Body of pancreas (tissue), 4 donors: ENCODE results near the gene FADS3. TPM values are rescaled to one million over a fixed set of nuclear protein-coding genes. Genes with fewer than 3 reads are reported as not detected.

Experiments
- ATAC-seq: fragments of 150-250 bp; one replicate; pipeline ENCODE4 v1.9.1; 2016
- DNase-seq, 4 donors: peaks; one replicate each; pipeline ENCODE4 v3.0.0-alpha.2; 2019
- H3K27ac ChIP-seq, 4 donors: fragments of 200-600 bp; sonication (generic); 1 replicate in 3 of 4; 2 replicates in 1 of 4; pipeline versions ENCODE4 v1.5.1 to v1.6.1; 2016 to 2019; ENCODE audit warnings: mild to moderate bottlenecking in 1 of 4, mixed read lengths in 1 of 4, moderate library complexity in 1 of 4
- H3K27me3 ChIP-seq, 2 donors: fragments of 200-600 bp; sonication (generic); one replicate each; pipeline ENCODE4 v1.6.0; 2016; ENCODE audit warnings: mild to moderate bottlenecking in 1 of 2
- H3K36me3 ChIP-seq, 2 donors: fragments of 200-600 bp; sonication (generic); replicated peaks in 1 of 2; 2 replicates each; pipeline ENCODE4 v1.5.1; 2016; ENCODE audit warnings: low read depth in 2 of 2; ENCODE audit not compliant: insufficient read depth in 1 of 2
- H3K4me1 ChIP-seq: fragments of 200-600 bp; sonication (generic); one replicate; pipeline ENCODE4 v1.6.0; 2016
- H3K4me3 ChIP-seq, 2 donors: fragments of 200-600 bp; sonication (generic); 1 replicate in 1 of 2; 2 replicates in 1 of 2; pipeline ENCODE4 v1.5.1; 2016 to 2019
- H3K9me3 ChIP-seq, 3 donors: fragments of 200-600 bp; sonication (generic); 1 replicate in 2 of 3; 2 replicates in 1 of 3; pipeline ENCODE4 v1.5.1; 2016
- POLR2A ChIP-seq, 3 donors: fragments of 450-650 bp; IDR thresholded peaks; one replicate each; pipeline ENCODE4 v1.6.1; 2016; ENCODE audit warnings: antibody characterized with exemption in 3 of 3, mild to moderate bottlenecking in 2 of 3
- WGBS, 2 donors: methylation state at CpG; one replicate each; pipeline ENCODE4 v1.1.5; 2017; 5-methylcytosine and 5-hydroxymethylcytosine counted together
- intact Hi-C: fragments of 100-400 bp; cut with DNase I; formaldehyde crosslinking; loops from one replicate; pipeline ENCODE4 v1.15.1; 2023
- total RNA-seq, 2 donors: library from RNA; depleted of rRNA; stranded (reverse); fragments of >200 nt; gene quantifications; one replicate each; pipeline ENCODE4 v1.1.0, GENCODE V29; 2016
- TF ChIP-seq, protein P1 (sequence below), 7 experiments: fragments of 450-650 bp in 4 of 7; fragments of 200-600 bp in 3 of 7; sonication (generic) in 3 of 7; IDR thresholded peaks; one replicate each; pipeline ENCODE4 v1.5.1; 2016 to 2019; ENCODE audit warnings: antibody characterized with exemption in 7 of 7

FADS3 gene
- total RNA-seq, 2 donors from 2014 or later: 30.9 to 33.0 TPM

DNA sequence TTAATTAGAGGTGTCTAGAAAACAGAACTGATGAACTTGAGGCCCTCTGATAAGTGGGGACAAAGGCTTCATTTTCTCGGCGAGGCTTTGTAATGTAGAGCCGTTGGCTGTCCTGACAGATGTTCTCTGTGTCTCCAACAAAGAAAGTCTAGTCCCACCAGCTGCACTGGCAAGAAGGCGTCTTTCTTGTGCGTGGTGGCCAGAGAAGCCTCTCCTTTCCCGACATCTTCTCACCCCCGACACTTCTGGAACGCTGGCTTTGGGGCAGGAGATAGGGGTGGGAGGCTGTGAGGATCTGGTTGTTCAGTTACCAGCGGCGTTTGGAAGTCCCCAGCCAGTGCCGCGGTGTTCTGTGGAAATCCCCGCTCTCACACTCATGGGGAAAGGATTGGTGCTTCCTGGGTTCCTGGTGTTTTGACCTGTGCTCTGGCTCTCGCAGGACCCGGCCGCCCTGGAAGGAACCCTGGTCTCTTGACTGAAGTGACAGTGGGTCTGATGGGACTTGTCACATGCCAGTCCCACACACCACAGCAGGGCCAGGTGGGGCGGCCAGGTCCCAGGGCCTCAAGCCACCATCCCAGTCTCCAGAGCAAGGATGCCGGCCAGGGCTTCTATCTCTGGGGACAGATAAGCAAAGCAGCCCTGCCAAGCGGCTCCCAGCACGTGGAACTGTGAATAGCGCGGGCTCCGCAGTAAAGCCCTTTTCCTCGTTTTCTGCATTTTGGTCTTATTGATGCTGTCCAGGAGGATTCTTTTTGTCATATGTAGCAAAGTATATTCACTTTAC is 40.0 kb downstream of the FADS3 start:
- Histone ChIP-seq H3K9me3 (no peaks in the 10 kb centered on the region), H3K4me3 (no peak overlapping the region), H3K4me1 (no peaks in the 10 kb centered on the region), H3K36me3 (no peaks in the 10 kb centered on the region), H3K27me3 (no peaks in the 10 kb centered on the region), H3K27ac (no peak overlapping the region)
- DNase-seq (no peak), ATAC-seq (no peak)
- no peak for TF ChIP-seq POLR2A (IDR thresholded peaks at IDR 0.05)
- TF ChIP-seq, protein P1, sequence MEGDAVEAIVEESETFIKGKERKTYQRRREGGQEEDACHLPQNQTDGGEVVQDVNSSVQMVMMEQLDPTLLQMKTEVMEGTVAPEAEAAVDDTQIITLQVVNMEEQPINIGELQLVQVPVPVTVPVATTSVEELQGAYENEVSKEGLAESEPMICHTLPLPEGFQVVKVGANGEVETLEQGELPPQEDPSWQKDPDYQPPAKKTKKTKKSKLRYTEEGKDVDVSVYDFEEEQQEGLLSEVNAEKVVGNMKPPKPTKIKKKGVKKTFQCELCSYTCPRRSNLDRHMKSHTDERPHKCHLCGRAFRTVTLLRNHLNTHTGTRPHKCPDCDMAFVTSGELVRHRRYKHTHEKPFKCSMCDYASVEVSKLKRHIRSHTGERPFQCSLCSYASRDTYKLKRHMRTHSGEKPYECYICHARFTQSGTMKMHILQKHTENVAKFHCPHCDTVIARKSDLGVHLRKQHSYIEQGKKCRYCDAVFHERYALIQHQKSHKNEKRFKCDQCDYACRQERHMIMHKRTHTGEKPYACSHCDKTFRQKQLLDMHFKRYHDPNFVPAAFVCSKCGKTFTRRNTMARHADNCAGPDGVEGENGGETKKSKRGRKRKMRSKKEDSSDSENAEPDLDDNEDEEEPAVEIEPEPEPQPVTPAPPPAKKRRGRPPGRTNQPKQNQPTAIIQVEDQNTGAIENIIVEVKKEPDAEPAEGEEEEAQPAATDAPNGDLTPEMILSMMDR (IDR thresholded peaks at IDR 0.05): no peak
- 76 to 94% methylated on average over 24 of the region's 24 CpGs for WGBS, 2 donors
- intact Hi-C loops: no loop called here

DNA sequence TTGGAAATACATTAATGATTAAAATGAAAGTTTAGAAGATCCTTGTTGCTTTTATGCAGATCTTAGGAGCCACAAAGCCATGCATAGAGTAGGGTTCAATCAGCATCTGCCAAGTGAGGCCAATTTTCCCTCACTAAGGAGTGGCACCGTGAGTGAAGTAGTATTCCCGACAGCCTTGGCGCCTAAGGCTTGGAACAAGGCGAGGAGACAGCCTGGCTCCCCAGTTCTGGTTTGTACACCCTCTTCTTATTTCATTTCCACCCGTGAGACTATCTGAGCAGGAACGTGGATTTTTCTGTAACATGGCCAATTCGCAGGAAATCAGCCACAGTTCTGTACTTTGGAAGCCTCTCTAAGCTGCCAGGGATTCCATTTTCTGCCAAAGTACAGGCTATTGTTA is 40.7 kb downstream of the FADS3 start:
- TF ChIP-seq, protein P1 (IDR thresholded peaks at IDR 0.05): no peak
- TF ChIP-seq POLR2A (IDR thresholded peaks at IDR 0.05): no peak

DNA sequence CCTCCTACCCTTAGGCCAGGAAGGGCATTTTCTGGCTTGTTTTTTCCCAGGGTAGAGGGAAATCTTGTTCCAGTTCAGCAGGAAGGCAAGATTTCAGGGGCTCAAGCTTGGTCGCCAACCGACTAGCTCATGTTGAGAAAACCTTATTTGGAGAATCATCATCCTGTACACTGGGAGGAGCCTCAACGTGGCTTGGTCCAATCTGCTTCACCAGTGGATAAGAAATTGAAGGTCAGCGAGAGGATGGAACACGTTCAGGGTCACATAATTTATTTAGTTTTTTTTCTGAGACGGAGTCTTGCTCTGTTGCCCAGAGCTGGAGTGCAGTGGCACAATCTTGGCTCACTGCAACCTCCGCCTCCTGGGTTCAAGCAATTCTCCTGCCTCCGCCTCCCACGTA is 42.7 kb downstream of the FADS3 start:
- intact Hi-C loops: no loop called here
- Histone ChIP-seq H3K4me3 (no peak overlapping the region), H3K4me1 (no peaks in the 10 kb centered on the region), H3K27ac (no peak overlapping the region), H3K36me3 (no peaks in the 10 kb centered on the region), H3K9me3 (no peaks in the 10 kb centered on the region), H3K27me3 (no peaks in the 10 kb centered on the region)
- TF ChIP-seq, protein P1 (IDR thresholded peaks at IDR 0.05): no peak
- TF ChIP-seq POLR2A (IDR thresholded peaks at IDR 0.05): no peak
- 86 to 92% methylated on average over 9 of the region's 9 CpGs for WGBS, 2 donors
- no peak for DNase-seq
- ATAC-seq: no peak

More for the DNA sequence above, 40.7 kb downstream of the FADS3 start:
- Histone ChIP-seq H3K27ac (no peak overlapping the region), H3K4me3 (no peak overlapping the region), H3K4me1 (no peaks in the 10 kb centered on the region), H3K27me3 (no peaks in the 10 kb centered on the region), H3K9me3 (no peaks in the 10 kb centered on the region), H3K36me3 (no peaks in the 10 kb centered on the region)
- WGBS, 2 donors: 80 to 83% methylated on average over 7 of the region's 7 CpGs
- intact Hi-C loops: no loop called here
- DNase-seq (no peak), ATAC-seq (no peak)

DNA sequence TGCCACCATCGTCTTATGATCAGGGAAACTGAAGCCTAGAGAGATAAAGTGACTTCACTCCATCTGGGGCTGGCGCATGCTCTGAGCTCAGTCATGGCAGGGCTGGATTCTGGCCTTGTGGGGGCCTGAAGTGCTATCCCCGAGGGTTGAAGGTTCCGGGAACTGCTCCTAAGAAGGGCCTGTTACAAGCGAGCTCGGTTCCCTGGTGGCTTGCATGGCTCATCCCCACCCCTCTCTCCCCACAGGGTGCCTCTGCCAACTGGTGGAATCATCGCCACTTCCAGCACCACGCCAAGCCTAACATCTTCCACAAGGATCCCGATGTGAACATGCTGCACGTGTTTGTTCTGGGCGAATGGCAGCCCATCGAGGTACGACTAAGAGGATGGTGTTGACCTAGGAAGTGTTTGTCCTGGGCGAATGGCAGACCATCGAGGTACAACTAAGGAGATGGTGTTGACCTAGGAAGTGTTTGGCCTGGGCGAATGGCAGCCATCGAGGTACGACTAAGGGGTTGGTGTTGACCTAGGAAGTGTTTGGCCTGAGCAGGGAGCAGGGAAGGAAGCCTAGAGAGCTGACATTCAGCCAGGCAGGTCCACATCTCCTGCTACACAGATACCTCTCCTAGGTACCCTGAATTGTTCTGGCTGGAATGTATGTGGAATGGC is 43.3 kb downstream of the FADS3 start:
- H3K27ac ChIP-seq: no peak overlapping the region
- no peaks in the 10 kb centered on the region for H3K4me1 ChIP-seq
- intact Hi-C loops: no loop called here
- TF ChIP-seq, protein P1 (IDR thresholded peaks at IDR 0.05): no peak
- no peak for TF ChIP-seq POLR2A (IDR thresholded peaks at IDR 0.05)
- WGBS, 2 donors: 87 to 90% methylated on average over 15 to 18 of the region's 18 CpGs
- H3K36me3 ChIP-seq: no peaks in the 10 kb centered on the region
- H3K9me3 ChIP-seq: no peaks in the 10 kb centered on the region
- no peak overlapping the region for H3K4me3 ChIP-seq
- DNase-seq (no peak), ATAC-seq (no peak)
- H3K27me3 ChIP-seq: no peaks in the 10 kb centered on the region
